Fibroblast of lung (primary cell): Measurements from ENCODE around the gene MPDZ. TPM values are rescaled to one million over a fixed set of nuclear protein-coding genes. Genes with fewer than 3 reads are reported as not detected.

ENCODE experiments used
- DNase-seq, 2 donors: peaks; one replicate each; pipeline versions ENCODE4 v3.0.0 to v3.0.0-alpha.2; 2010; ENCODE audit warnings: low read depth in 2 of 2
- H2AFZ ChIP-seq: 2 replicates; pipeline ENCODE4 v1.5.1; 2012; ENCODE audit warnings: low read length, control low read depth, inconsistent platforms
- H3K27ac ChIP-seq: 2 replicates; pipeline ENCODE4 v1.5.1; 2011; ENCODE audit warnings: low read length, control low read depth; ENCODE audit not compliant: insufficient read depth
- H3K27me3 ChIP-seq: 2 replicates; pipeline ENCODE4 v1.5.1; 2011; ENCODE audit warnings: mild to moderate bottlenecking, low read length; ENCODE audit not compliant: control insufficient read depth, insufficient read depth
- H3K36me3 ChIP-seq: 2 replicates; pipeline ENCODE4 v1.5.1; 2011; ENCODE audit warnings: low read length; ENCODE audit not compliant: control insufficient read depth, insufficient read depth
- H3K4me1 ChIP-seq: 2 replicates; pipeline ENCODE4 v1.5.1; 2011; ENCODE audit warnings: low read length; ENCODE audit not compliant: control insufficient read depth, insufficient read depth; ENCODE audit errors: extremely low read depth
- H3K4me2 ChIP-seq: 2 replicates; pipeline ENCODE4 v1.5.1; 2011; ENCODE audit warnings: low read length, control low read depth; ENCODE audit not compliant: insufficient read depth; ENCODE audit errors: extremely low read depth
- H3K4me3 ChIP-seq, 4 experiments: fragments of 200-600 bp in 1 of 4; sonication (generic) in 1 of 4; replicated peaks in 1 of 4; 2 replicates each; pipeline ENCODE4 v1.5.1; 2011 to 2016; ENCODE audit warnings: low read length in 4 of 4, low read depth in 3 of 4, mild to moderate bottlenecking in 3 of 4, control low read depth in 2 of 4, inconsistent platforms in 1 of 4, mixed read lengths in 1 of 4; ENCODE audit not compliant: insufficient read depth in 1 of 4; ENCODE audit errors: control extremely low read depth in 1 of 4
- H3K79me2 ChIP-seq: 2 replicates; pipeline ENCODE4 v1.5.1; 2012; ENCODE audit warnings: mild to moderate bottlenecking, low read length, inconsistent platforms; ENCODE audit not compliant: control insufficient read depth, insufficient read depth
- H3K9ac ChIP-seq: 2 replicates; pipeline ENCODE4 v1.5.1; 2011; ENCODE audit warnings: mild to moderate bottlenecking, low read length, control low read depth; ENCODE audit not compliant: insufficient read depth
- H3K9me3 ChIP-seq: 2 replicates; pipeline ENCODE4 v1.5.1; 2012; ENCODE audit warnings: low read depth, low read length; ENCODE audit not compliant: control insufficient read depth, insufficient read depth
- H4K20me1 ChIP-seq: 2 replicates; pipeline ENCODE4 v1.5.1; 2011; ENCODE audit warnings: low read length; ENCODE audit not compliant: control insufficient read depth, insufficient read depth; ENCODE audit errors: extremely low read depth
- EZH2 ChIP-seq: IDR thresholded peaks from 2 replicates; pipeline ENCODE4 v1.5.1; 2012; ENCODE audit warnings: low read length, control low read depth, mild to moderate bottlenecking; ENCODE audit errors: missing control alignments
- polyA plus RNA-seq, 2 donors: library from polyadenylated mRNA; depleted of rRNA in 1 of 2; stranded (reverse) in 1 of 2; unstranded in 1 of 2; fragments of >200 nt; gene quantifications; 2 replicates each; pipeline ENCODE4 v1.2.1, GENCODE V29; 2011 to 2012; ENCODE audit warnings: missing spikeins in 1 of 2
- total RNA-seq: library from RNA; depleted of rRNA; stranded (reverse); fragments of >200 nt; gene quantifications from 2 replicates; pipeline ENCODE4 v1.2.1, GENCODE V29; 2014
- TF ChIP-seq, protein P1 (sequence below), 2 donors: IDR thresholded peaks in 1 of 2; conservative IDR thresholded peaks in 1 of 2; 1 replicate in 1 of 2; 2 replicates in 1 of 2; pipeline ENCODE4 v1.5.1; 2011 to 2012; ENCODE audit warnings: low read length in 2 of 2, control low read depth in 1 of 2, inconsistent platforms in 1 of 2, low read depth in 1 of 2, mild to moderate bottlenecking in 1 of 2

The MPDZ gene
- total and polyA plus RNA-seq, 2 donors (not counting 1 experiment from before 2014, with no cell fraction given), result 28.9 to 66.9 TPM

DNA sequence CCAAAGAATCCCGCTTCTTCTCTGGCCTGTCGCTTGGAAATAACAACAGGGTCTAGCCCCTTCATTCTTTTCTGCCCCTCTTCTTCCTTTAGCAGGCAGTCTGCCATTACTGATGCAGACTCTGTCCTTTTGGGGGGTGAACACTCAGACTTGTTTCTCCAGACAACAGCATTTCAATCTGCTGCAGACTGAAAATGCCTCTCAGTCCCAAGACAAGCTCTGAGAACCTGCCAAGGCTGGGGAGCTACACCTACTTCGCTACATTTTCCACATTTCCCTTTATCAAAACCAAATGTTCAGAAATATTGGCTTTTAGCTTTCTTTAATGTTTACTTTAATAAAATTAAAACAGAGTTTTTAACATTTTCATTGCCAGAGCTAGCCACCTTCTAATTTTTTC, 152.4 kb downstream of the MPDZ start:
- no peak overlapping the region for H3K27ac ChIP-seq
- no peak overlapping the region for H3K4me3 ChIP-seq
- DNase-seq, result no peak
- no peak overlapping the region for H3K4me2 ChIP-seq
- H3K36me3 ChIP-seq, result no peaks in the 10 kb centered on the region
- no peaks in the 10 kb centered on the region for H3K27me3 ChIP-seq
- no peaks in the 10 kb centered on the region for H3K79me2 ChIP-seq
- TF ChIP-seq, protein P1, sequence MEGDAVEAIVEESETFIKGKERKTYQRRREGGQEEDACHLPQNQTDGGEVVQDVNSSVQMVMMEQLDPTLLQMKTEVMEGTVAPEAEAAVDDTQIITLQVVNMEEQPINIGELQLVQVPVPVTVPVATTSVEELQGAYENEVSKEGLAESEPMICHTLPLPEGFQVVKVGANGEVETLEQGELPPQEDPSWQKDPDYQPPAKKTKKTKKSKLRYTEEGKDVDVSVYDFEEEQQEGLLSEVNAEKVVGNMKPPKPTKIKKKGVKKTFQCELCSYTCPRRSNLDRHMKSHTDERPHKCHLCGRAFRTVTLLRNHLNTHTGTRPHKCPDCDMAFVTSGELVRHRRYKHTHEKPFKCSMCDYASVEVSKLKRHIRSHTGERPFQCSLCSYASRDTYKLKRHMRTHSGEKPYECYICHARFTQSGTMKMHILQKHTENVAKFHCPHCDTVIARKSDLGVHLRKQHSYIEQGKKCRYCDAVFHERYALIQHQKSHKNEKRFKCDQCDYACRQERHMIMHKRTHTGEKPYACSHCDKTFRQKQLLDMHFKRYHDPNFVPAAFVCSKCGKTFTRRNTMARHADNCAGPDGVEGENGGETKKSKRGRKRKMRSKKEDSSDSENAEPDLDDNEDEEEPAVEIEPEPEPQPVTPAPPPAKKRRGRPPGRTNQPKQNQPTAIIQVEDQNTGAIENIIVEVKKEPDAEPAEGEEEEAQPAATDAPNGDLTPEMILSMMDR (conservative IDR thresholded peaks at IDR 0.05 in 1 of 2, IDR thresholded peaks at IDR 0.05 in 1 of 2; ENCODE audit: low read depth in 1 of 2, low read length in 2 of 2), result no peak
- TF ChIP-seq EZH2, result no peak
- no peaks in the 10 kb centered on the region for H4K20me1 ChIP-seq
- H2AFZ ChIP-seq, result no peak overlapping the region
- no peak overlapping the region for H3K9ac ChIP-seq
- H3K4me1 ChIP-seq, result no peaks in the 10 kb centered on the region
- H3K9me3 ChIP-seq, result no peaks in the 10 kb centered on the region

DNA sequence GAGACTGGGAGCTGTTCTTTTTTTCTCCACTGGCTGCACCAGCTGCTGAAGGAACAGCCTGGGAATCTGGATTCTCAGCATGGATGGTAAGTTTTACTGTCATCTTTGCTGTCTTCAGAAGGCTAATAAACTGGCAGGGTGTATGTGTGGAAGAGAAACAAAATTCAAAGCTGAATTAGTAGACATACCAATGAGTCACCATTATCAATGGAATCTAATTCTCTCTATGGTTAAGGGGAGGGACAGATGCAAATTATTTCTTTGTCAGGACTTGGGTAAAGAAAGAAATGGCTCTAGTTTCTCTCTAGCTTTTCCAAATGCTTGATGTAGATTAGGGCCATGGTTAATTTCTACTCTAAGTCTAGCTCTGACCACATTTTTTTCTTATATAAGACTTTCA, 154.2 kb downstream of the MPDZ start:
- Histone ChIP-seq H3K79me2 (no peaks in the 10 kb centered on the region), H3K27ac (no peak overlapping the region)

DNA sequence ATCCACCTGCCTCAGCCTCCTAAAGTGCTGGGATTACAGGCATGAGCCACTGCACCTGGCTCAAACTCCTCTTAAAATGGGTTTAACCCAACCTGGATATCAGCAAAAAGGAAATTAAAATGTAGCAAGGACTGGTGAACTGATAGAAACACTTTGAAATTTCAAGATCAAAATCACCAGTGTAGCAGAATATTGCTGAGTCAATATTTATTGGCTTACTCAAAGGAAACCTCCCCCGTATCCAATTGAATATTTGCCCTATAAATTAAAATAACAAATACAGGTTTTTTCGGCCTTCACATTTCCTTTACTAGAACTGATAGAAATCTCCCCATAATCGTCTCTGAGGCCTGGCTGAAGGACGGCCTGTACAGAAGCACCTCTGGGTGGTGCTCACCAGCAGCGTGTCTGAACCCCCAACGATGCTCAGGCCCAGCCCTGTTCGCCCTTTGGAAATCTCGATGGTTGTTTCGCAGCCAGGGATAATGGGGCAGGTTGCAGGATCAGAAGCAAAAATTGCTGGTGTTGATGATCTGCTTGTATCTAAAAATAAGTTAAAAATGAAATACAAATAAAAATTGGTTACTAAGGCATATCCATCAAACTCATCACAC, 156.6 kb downstream of the MPDZ start:
- Histone ChIP-seq H3K36me3 (no peaks in the 10 kb centered on the region), H3K79me2 (no peaks in the 10 kb centered on the region), H4K20me1 (no peaks in the 10 kb centered on the region), H3K4me2 (no peak overlapping the region), H3K9ac (no peak overlapping the region), H2AFZ (no peak overlapping the region), H3K27ac (no peak overlapping the region), H3K27me3 (no peaks in the 10 kb centered on the region), H3K4me3 (no peak overlapping the region), H3K9me3 (no peaks in the 10 kb centered on the region), H3K4me1 (no peaks in the 10 kb centered on the region)
- TF ChIP-seq, protein P1 (conservative IDR thresholded peaks at IDR 0.05 in 1 of 2, IDR thresholded peaks at IDR 0.05 in 1 of 2; ENCODE audit: low read depth in 1 of 2, low read length in 2 of 2), result no peak
- TF ChIP-seq EZH2, result no peak
- DNase-seq, result no peak

More for the DNA sequence above, 154.2 kb downstream of the MPDZ start:
- Histone ChIP-seq H3K36me3 (no peaks in the 10 kb centered on the region), H3K9ac (no peak overlapping the region), H3K4me1 (no peaks in the 10 kb centered on the region), H3K4me2 (no peak overlapping the region), H2AFZ (no peak overlapping the region), H3K4me3 (no peak overlapping the region), H3K9me3 (no peaks in the 10 kb centered on the region), H4K20me1 (no peaks in the 10 kb centered on the region), H3K27me3 (no peaks in the 10 kb centered on the region)
- peak in 1 of 2 donors; percentile 22 for DNase-seq
- TF ChIP-seq EZH2, result no peak
- TF ChIP-seq, protein P1 (conservative IDR thresholded peaks at IDR 0.05 in 1 of 2, IDR thresholded peaks at IDR 0.05 in 1 of 2; ENCODE audit: low read depth in 1 of 2, low read length in 2 of 2), result no peak
